K562 (cell line): ENCODE results near the gene ARHGAP26. TPM values are rescaled to one million over a fixed set of nuclear protein-coding genes. Genes with fewer than 3 reads are reported as not detected.

Experiments used
- C11orf30 ChIP-seq: fragments of 450-650 bp; IDR thresholded peaks from 2 replicates; pipeline ENCODE4 v1.6.1; 2016; ENCODE audit warnings: low read depth, mild to moderate bottlenecking
- CREB1 ChIP-seq, 2 experiments: sonication (generic) in 1 of 2; formaldehyde crosslinking in 1 of 2; IDR thresholded peaks; 2 replicates each; pipeline versions ENCODE4 v1.6.1 to v1.8.0; 2012 to 2022; ENCODE audit warnings: inconsistent platforms in 1 of 2, mild to moderate bottlenecking in 1 of 2, missing genetic modification reagents in 1 of 2, moderate library complexity in 1 of 2
- CUX1 ChIP-seq: fragments of 200-800 bp; sonication (Bioruptor generic); IDR thresholded peaks from 2 replicates; pipeline ENCODE4 v1.6.1; 2016; ENCODE audit warnings: missing genetic modification characterization, missing compliant biosample characterization
- DDX20 ChIP-seq: fragments of 450-650 bp; IDR thresholded peaks from 2 replicates; pipeline ENCODE4 v1.6.1; 2016; ENCODE audit warnings: missing genetic modification characterization, low read depth, mild to moderate bottlenecking, missing compliant biosample characterization, moderate library complexity
- ELF2 ChIP-seq: fragments of 250-450 bp; sonication (Bioruptor Pico); IDR thresholded peaks from 2 replicates; pipeline ENCODE4 v1.5.0; 2021; ENCODE audit warnings: mild to moderate bottlenecking
- HOMEZ ChIP-seq: fragments of 250-450 bp; sonication (Bioruptor Pico); IDR thresholded peaks from 2 replicates; pipeline ENCODE4 v1.4.0; 2020; ENCODE audit warnings: mild to moderate bottlenecking, moderate library complexity
- PHB ChIP-seq: fragments of 250-450 bp; sonication (Bioruptor Pico); IDR thresholded peaks from 2 replicates; pipeline ENCODE4 v1.5.0; 2021
- POLR2A ChIP-seq: fragments of 450-650 bp; conservative IDR thresholded peaks from 2 replicates; pipeline ENCODE4 v1.6.1; 2016
- SMARCC2 ChIP-seq: fragments of 450-650 bp; IDR thresholded peaks from 2 replicates; pipeline ENCODE4 v1.6.1; 2017; ENCODE audit warnings: antibody characterized with exemption, moderate library complexity, mild to moderate bottlenecking, low read depth
- TBP ChIP-seq: optimal IDR thresholded peaks from 2 replicates; pipeline ENCODE3; 2011; ENCODE audit warnings: low read depth, low read length, improper control_type of control experiment
- THRB ChIP-seq: fragments of 450-650 bp; formaldehyde crosslinking; conservative IDR thresholded peaks from 2 replicates; pipeline ENCODE4 v1.4.0; 2022; ENCODE audit warnings: mild to moderate bottlenecking, missing genetic modification characterization
- ZBTB12 ChIP-seq: fragments of 250-450 bp; sonication (Bioruptor Pico); IDR thresholded peaks from 2 replicates; pipeline ENCODE4 v1.4.0; 2020
- ZNF253 ChIP-seq: fragments of 250-450 bp; sonication (Bioruptor Pico); conservative IDR thresholded peaks from 2 replicates; pipeline ENCODE4 v1.6.1; 2021; ENCODE audit warnings: mild to moderate bottlenecking
- ZNF609 ChIP-seq: sonication (generic); formaldehyde crosslinking; IDR thresholded peaks from 2 replicates; pipeline ENCODE4 v1.8.1; 2023; ENCODE audit warnings: missing genetic modification reagents, mild to moderate bottlenecking, borderline replicate concordance
- polyA plus RNA-seq, 8 experiments: library from polyadenylated mRNA; depleted of rRNA in 4 of 8; stranded (reverse) in 5 of 8; unstranded in 3 of 8; fragments of >200 nt; fragmentation: Nextera tagmentation in 2 of 8; fragmentation: Illumina TruSeq in 1 of 8; extraction: Ambion mirVana in 2 of 8; extraction: Trizol in 1 of 8; gene quantifications; 2 replicates each; pipeline versions ENCODE4 v1.2.1 to v1.2.3, GENCODE V29; 2011 to 2014; ENCODE audit warnings: inconsistent platforms in 1 of 8, missing spikeins in 1 of 8
- total RNA-seq, 7 experiments: library from RNA; depleted of rRNA in 6 of 7; stranded (reverse); fragments of >200 nt in 6 of 7; fragmentation: Illumina TruSeq in 2 of 7; extraction: Trizol in 2 of 7; gene quantifications; 2 replicates each; pipeline versions ENCODE4 v1.2.1 to v1.2.3, GENCODE V29; 2011 to 2021; ENCODE audit warnings: low replicate concordance in 1 of 7

Gene ARHGAP26
- total and polyA plus RNA-seq, 9 of the 15 experiments (the other 6 are each of a cell fraction or from before 2014, with no cell fraction given): 0.13 to 1.1 (median 0.55) TPM

GRCh38 chr5:143213851-143214363 lies 443.7 kb downstream of the ARHGAP26 start (continued):
- TF ChIP-seq ZNF609 (CRISPR knock-in tag): no peak
- TF ChIP-seq SMARCC2: no peak
- TF ChIP-seq ELF2 (CRISPR knock-in tag): no peak
- no peak for TF ChIP-seq ZNF253
- TF ChIP-seq POLR2A: 0 out of 2 replicates have a peak, but pooled peaks have one; percentile 28
- TF ChIP-seq DDX20 (tag): no peak
- peak; percentile 52 for TF ChIP-seq TBP
- TF ChIP-seq CREB1 (IDR thresholded peaks at IDR 0.05): no peak
- no peak for TF ChIP-seq CREB1 (CRISPR knock-in tag; IDR thresholded peaks at IDR 0.05)
- no peak for TF ChIP-seq HOMEZ (CRISPR knock-in tag)
- TF ChIP-seq C11orf30: peak; percentile 42; the same call in 1 of the 2 replicates
- TF ChIP-seq CUX1 (CRISPR knock-in tag): peak; percentile 64; the same call in 1 of the 2 replicates
- no peak for TF ChIP-seq ZBTB12 (CRISPR knock-in tag)
- no peak for TF ChIP-seq PHB (CRISPR knock-in tag)
- TF ChIP-seq THRB: no peak
